GM06990 (cell line): ENCODE data around the gene ATP2C2.

Experiments
- DNase-seq: peaks from one replicate; pipeline ENCODE4 v3.0.0-alpha.2; 2011; ENCODE audit not compliant: insufficient read length; ENCODE audit errors: extremely low read depth
- H3K27me3 ChIP-seq: replicated peaks from 2 replicates; pipeline ENCODE4 v1.6.0; 2011; ENCODE audit warnings: low read length; ENCODE audit not compliant: control insufficient read depth, insufficient read depth
- H3K36me3 ChIP-seq: 2 replicates; pipeline ENCODE4 v1.5.1; 2011; ENCODE audit warnings: low read length; ENCODE audit not compliant: control insufficient read depth, insufficient read depth
- H3K4me3 ChIP-seq: replicated peaks from 2 replicates; pipeline ENCODE4 v1.5.1; 2011; ENCODE audit warnings: low read depth, mild to moderate bottlenecking, control low read depth, low read length
- CTCF ChIP-seq: IDR thresholded peaks from 2 replicates; pipeline ENCODE4 v1.5.1; 2011; ENCODE audit warnings: low read length, control low read depth, mild to moderate bottlenecking, inconsistent platforms; ENCODE audit not compliant: insufficient read depth, poor library complexity, severe bottlenecking

The ATP2C2 gene

GRCh38 chr16:84406006-84406963, 37.9 kb downstream of the ATP2C2 start:
- no peak for TF ChIP-seq CTCF
- H3K4me3 ChIP-seq = no peak overlapping the region
- no peaks in the 10 kb centered on the region for H3K36me3 ChIP-seq
- H3K27me3 ChIP-seq = no peaks in the 10 kb centered on the region; the same call in 1 of the 2 replicates
- DNase-seq = no peak

GRCh38 chr16:84407588-84408313, 39.4 kb downstream of the ATP2C2 start:
- Histone ChIP-seq H3K4me3 (no peak overlapping the region), H3K27me3 (no peaks in the 10 kb centered on the region; the same call in 1 of the 2 replicates), H3K36me3 (no peaks in the 10 kb centered on the region)
- TF ChIP-seq CTCF = no peak
- no peak for DNase-seq

- no peaks in the 10 kb centered on the region; the same call in 1 of the 2 replicates for H3K27me3 ChIP-seq
- no peaks in the 10 kb centered on the region for H3K36me3 ChIP-seq
- TF ChIP-seq CTCF = no peak
- no peak overlapping the region for H3K4me3 ChIP-seq
- no peak for DNase-seq
Measured at GRCh38 chr16:84408314-84408690, 40.0 kb downstream of the ATP2C2 start.

- no peaks in the 10 kb centered on the region; the same call in 1 of the 2 replicates for H3K27me3 ChIP-seq
- DNase-seq = no peak
- no peak overlapping the region for H3K4me3 ChIP-seq
Measured at GRCh38 chr16:84408856-84409255, 40.5 kb downstream of the ATP2C2 start.

More at GRCh38 chr16:84408856-84409255, 40.5 kb downstream of the ATP2C2 start:
- no peak for TF ChIP-seq CTCF
- no peaks in the 10 kb centered on the region for H3K36me3 ChIP-seq
